Measurements from ENCODE around the gene EID3. TPM values are rescaled to one million over a fixed set of nuclear protein-coding genes. Genes with fewer than 3 reads are reported as not detected.

Gene EID3
- total RNA-seq, 1 donor from 2014 or later, result 9.1 TPM

- intact Hi-C loops (cut with DNase I), result no loop called here
- Histone ChIP-seq H3K4me3 (no peak overlapping the region), H3K27me3 (no peaks in the 10 kb centered on the region), H3K9me3 (no peaks in the 10 kb centered on the region), H3K36me3 (peaks cover 4 to 89% of the 10 kb centered on the region in 2 donors), H3K4me1 (peaks cover 16% of the 10 kb centered on the region), H3K27ac (no peak overlapping the region)
- TF ChIP-seq CTCF (IDR thresholded peaks at IDR 0.05), result no peak
- no peak for TF ChIP-seq POLR2AphosphoS5 (IDR thresholded peaks at IDR 0.05; ENCODE audit: insufficient read depth in 1 of 2, low read depth in 1 of 2)
- no peak for TF ChIP-seq POLR2A (IDR thresholded peaks at IDR 0.05)
- no peak for DNase-seq (ENCODE audit: extremely low spot score in 2 of 2)
Observed at GRCh38 chr12:104340177-104340576, 36.6 kb downstream of the EID3 start.

GRCh38 chr12:104340925-104341611, 37.5 kb downstream of the EID3 start:
- H3K36me3 ChIP-seq, result peaks cover 4 to 87% of the 10 kb centered on the region in 2 donors
- no peaks in the 10 kb centered on the region for H3K27me3 ChIP-seq
- no peaks in the 10 kb centered on the region for H3K9me3 ChIP-seq
- intact Hi-C loops (cut with DNase I), result no loop called here
- no peak overlapping the region for H3K4me3 ChIP-seq
- no peak for TF ChIP-seq POLR2A (IDR thresholded peaks at IDR 0.05)
- no peak for TF ChIP-seq CTCF (IDR thresholded peaks at IDR 0.05)
- TF ChIP-seq POLR2AphosphoS5 (IDR thresholded peaks at IDR 0.05; ENCODE audit: insufficient read depth in 1 of 2, low read depth in 1 of 2), result no peak
- H3K4me1 ChIP-seq, result peaks cover 16% of the 10 kb centered on the region
- no peak overlapping the region for H3K27ac ChIP-seq
- DNase-seq (ENCODE audit: extremely low spot score in 2 of 2), result no peak

GRCh38 chr12:104342147-104342546, 38.6 kb downstream of the EID3 start:
- TF ChIP-seq CTCF (IDR thresholded peaks at IDR 0.05), result no peak
- TF ChIP-seq POLR2A (IDR thresholded peaks at IDR 0.05), result no peak
- TF ChIP-seq POLR2AphosphoS5 (IDR thresholded peaks at IDR 0.05; ENCODE audit: insufficient read depth in 1 of 2, low read depth in 1 of 2), result no peak
- no peaks in the 10 kb centered on the region for H3K27me3 ChIP-seq
- no peak for DNase-seq (ENCODE audit: extremely low spot score in 2 of 2)
- peaks cover 16% of the 10 kb centered on the region for H3K4me1 ChIP-seq
- intact Hi-C loops (cut with DNase I), result no loop called here
- no peak overlapping the region for H3K27ac ChIP-seq
- no peak overlapping the region for H3K4me3 ChIP-seq
- peaks cover 4 to 77% of the 10 kb centered on the region in 2 donors for H3K36me3 ChIP-seq
- H3K9me3 ChIP-seq, result no peaks in the 10 kb centered on the region

- peaks cover 16% of the 10 kb centered on the region for H3K4me1 ChIP-seq
- no peak for DNase-seq (ENCODE audit: extremely low spot score in 2 of 2)
- no peak overlapping the region for H3K4me3 ChIP-seq
- no peak overlapping the region for H3K27ac ChIP-seq
- peaks cover 4 to 77% of the 10 kb centered on the region in 2 donors for H3K36me3 ChIP-seq
- intact Hi-C loops (cut with DNase I), result no loop called here
- TF ChIP-seq CTCF (IDR thresholded peaks at IDR 0.05), result no peak
- no peak for TF ChIP-seq POLR2AphosphoS5 (IDR thresholded peaks at IDR 0.05; ENCODE audit: insufficient read depth in 1 of 2, low read depth in 1 of 2)
- TF ChIP-seq POLR2A (IDR thresholded peaks at IDR 0.05), result no peak
- no peaks in the 10 kb centered on the region for H3K9me3 ChIP-seq
- no peaks in the 10 kb centered on the region for H3K27me3 ChIP-seq
Observed at GRCh38 chr12:104342635-104343249, 39.2 kb downstream of the EID3 start.

- H3K4me3 ChIP-seq, result no peak overlapping the region
- no peaks in the 10 kb centered on the region for H3K9me3 ChIP-seq
- intact Hi-C loops (cut with DNase I), result no loop called here
- no peak for DNase-seq (ENCODE audit: extremely low spot score in 2 of 2)
- peaks cover 0 to 75% of the 10 kb centered on the region in 2 donors for H3K36me3 ChIP-seq
- peaks cover 14% of the 10 kb centered on the region for H3K4me1 ChIP-seq
- H3K27ac ChIP-seq, result no peak overlapping the region
- H3K27me3 ChIP-seq, result no peaks in the 10 kb centered on the region
- TF ChIP-seq POLR2AphosphoS5 (IDR thresholded peaks at IDR 0.05; ENCODE audit: insufficient read depth in 1 of 2, low read depth in 1 of 2), result no peak
- TF ChIP-seq POLR2A (IDR thresholded peaks at IDR 0.05), result no peak
Observed at GRCh38 chr12:104344682-104345081, 41.1 kb downstream of the EID3 start.
